Panc1 (cell line): ENCODE data around the gene LONP2. TPM values are rescaled to one million over a fixed set of nuclear protein-coding genes. Genes with fewer than 3 reads are reported as not detected.

Experiments
- ATAC-seq: fragments of 200-7000 bp; cut with Tn5 transposase; 2 replicates; pipeline ENCODE4 v1.9.1; 2020; ENCODE audit warnings: mild to moderate bottlenecking, moderate library complexity
- BruUV-seq: library from RNA; stranded (reverse); fragments of 400-500 nt; replicated peaks from 2 replicates; lab custom pipeline; 2021; lab: Mats Ljungman, UMichigan
- CTCF ChIA-PET: fragments of 300-600 bp; sonication (Branson Sonifier 250); formaldehyde crosslinking; loops from one replicate; lab custom pipeline; 2022; ENCODE audit warnings: antibody characterized with exemption; lab: Charles Lee
- POLR2A ChIA-PET: fragments of 300-600 bp; sonication (Branson Sonifier 250); formaldehyde crosslinking; loops from one replicate; lab custom pipeline; 2022; ENCODE audit warnings: antibody characterized with exemption; lab: Charles Lee
- DNase-seq: peaks from one replicate; pipeline ENCODE4 v3.0.0-alpha.2; 2010; ENCODE audit warnings: low read depth, low spot score
- H3K27ac ChIP-seq: 2 replicates; pipeline ENCODE4 v1.5.1; 2011; ENCODE audit warnings: mild to moderate bottlenecking, low read length, inconsistent platforms
- H3K27me3 ChIP-seq: fragments of 200-500 bp; sonication (Bioruptor generic); 2 replicates; pipeline ENCODE4 v1.6.0; 2014; ENCODE audit warnings: low read length, inconsistent platforms; ENCODE audit not compliant: control insufficient read depth, insufficient read depth
- H3K36me3 ChIP-seq: fragments of 200-500 bp; sonication (Bioruptor generic); 2 replicates; pipeline ENCODE4 v1.5.1; 2014; ENCODE audit warnings: inconsistent platforms, mild to moderate bottlenecking, low read length, moderate library complexity; ENCODE audit not compliant: control insufficient read depth, insufficient read depth
- H3K4me1 ChIP-seq: 2 replicates; pipeline ENCODE4 v1.5.1; 2011; ENCODE audit warnings: inconsistent platforms, mild to moderate bottlenecking, low read length, moderate library complexity; ENCODE audit not compliant: control insufficient read depth, insufficient read depth
- H3K4me3 ChIP-seq, 2 experiments: 2 replicates each; pipeline ENCODE4 v1.5.1; 2011 to 2012; ENCODE audit warnings: low read depth in 2 of 2, low read length in 2 of 2, mild to moderate bottlenecking in 2 of 2, inconsistent platforms in 1 of 2, moderate library complexity in 1 of 2
- H3K9me3 ChIP-seq: fragments of 200-500 bp; sonication (Bioruptor generic); 2 replicates; pipeline ENCODE4 v1.5.1; 2014; ENCODE audit warnings: low read depth, mild to moderate bottlenecking, inconsistent platforms, low read length, moderate library complexity; ENCODE audit not compliant: control insufficient read depth, insufficient read depth
- POLR2AphosphoS5 ChIP-seq: IDR thresholded peaks from 2 replicates; pipeline ENCODE4 v1.6.1; 2012; ENCODE audit warnings: mild to moderate bottlenecking, low read depth, low read length, moderate library complexity
- REST ChIP-seq, 2 experiments: IDR thresholded peaks; 2 replicates each; pipeline ENCODE4 v1.6.1; 2011 to 2012; ENCODE audit warnings: low read depth in 2 of 2, control low read depth in 1 of 2, low read length in 1 of 2, mild to moderate bottlenecking in 1 of 2, moderate library complexity in 1 of 2; ENCODE audit not compliant: insufficient read depth in 1 of 2
- SIN3A ChIP-seq: IDR thresholded peaks from 2 replicates; pipeline ENCODE4 v1.6.1; 2012; ENCODE audit warnings: low read depth, mild to moderate bottlenecking, low read length, moderate library complexity, borderline replicate concordance; ENCODE audit not compliant: insufficient read depth
- TCF7L2 ChIP-seq: IDR thresholded peaks from 2 replicates; pipeline ENCODE4 v1.6.1; 2011; ENCODE audit warnings: mild to moderate bottlenecking, low read depth, low read length, inconsistent platforms
- in situ Hi-C: cut with HindIII; loops from 2 replicates; pipeline ENCODE4 v1.10.0; 2016; ENCODE audit warnings: low sequenced_read_pairs, low pct_unique_long_range_greater_than_20kb
- intact Hi-C: fragments of 100-400 bp; cut with micrococcal nuclease; formaldehyde crosslinking; loops from one replicate; pipeline ENCODE4 v1.10.0; 2022; ENCODE audit not compliant: unreplicated experiment
- total RNA-seq: library from RNA; stranded (reverse); gene quantifications from one replicate; pipeline ENCODE4 v1.2.1, GENCODE V29; 2021; ENCODE audit not compliant: unreplicated experiment
- TF ChIP-seq, protein P1 (sequence below): fragments of 450-650 bp; IDR thresholded peaks from 2 replicates; pipeline ENCODE4 v1.5.1; 2017; ENCODE audit warnings: mild to moderate bottlenecking

The LONP2 gene
- total RNA-seq, 1 experiment from 2014 or later: 22.9 TPM

DNA sequence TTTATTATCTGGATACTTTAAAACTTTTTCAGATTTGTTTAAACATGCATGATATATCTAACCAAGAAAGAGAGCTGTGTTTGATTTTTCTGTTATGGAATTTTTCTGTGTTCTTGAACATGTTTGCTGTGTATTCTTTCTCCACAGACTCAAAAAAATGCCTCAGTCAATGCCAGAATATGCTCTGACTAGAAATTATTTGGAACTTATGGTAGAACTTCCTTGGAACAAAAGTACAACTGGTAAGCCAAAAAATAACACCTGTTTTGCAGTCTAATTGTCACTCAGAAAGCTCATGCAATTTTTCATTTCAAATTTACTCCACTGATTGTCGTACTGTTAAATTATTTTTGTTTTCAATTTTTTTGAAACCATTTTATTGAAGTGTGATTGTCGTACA, 18.5 kb downstream of the LONP2 start:
- no peaks in the 10 kb centered on the region for H3K27me3 ChIP-seq
- H3K4me3 ChIP-seq: no peak overlapping the region
- H3K4me1 ChIP-seq: no peaks in the 10 kb centered on the region
- H3K9me3 ChIP-seq: no peaks in the 10 kb centered on the region
- ATAC-seq: no peak
- intact Hi-C loops: no loop called here
- no peak overlapping the region for H3K27ac ChIP-seq
- in situ Hi-C loops: no loop called here
- no peak for DNase-seq
- BruUV-seq: no TSS peak
- peaks cover 19% of the 10 kb centered on the region for H3K36me3 ChIP-seq
- CTCF ChIA-PET: no interaction called here
- TF ChIP-seq REST (IDR thresholded peaks at IDR 0.05; ENCODE audit: insufficient read depth in 1 of 2, low read depth in 2 of 2, low read length in 1 of 2) (no peak), SIN3A (no peak), POLR2AphosphoS5 (no peak), TCF7L2 (no peak)
- TF ChIP-seq, protein P1, sequence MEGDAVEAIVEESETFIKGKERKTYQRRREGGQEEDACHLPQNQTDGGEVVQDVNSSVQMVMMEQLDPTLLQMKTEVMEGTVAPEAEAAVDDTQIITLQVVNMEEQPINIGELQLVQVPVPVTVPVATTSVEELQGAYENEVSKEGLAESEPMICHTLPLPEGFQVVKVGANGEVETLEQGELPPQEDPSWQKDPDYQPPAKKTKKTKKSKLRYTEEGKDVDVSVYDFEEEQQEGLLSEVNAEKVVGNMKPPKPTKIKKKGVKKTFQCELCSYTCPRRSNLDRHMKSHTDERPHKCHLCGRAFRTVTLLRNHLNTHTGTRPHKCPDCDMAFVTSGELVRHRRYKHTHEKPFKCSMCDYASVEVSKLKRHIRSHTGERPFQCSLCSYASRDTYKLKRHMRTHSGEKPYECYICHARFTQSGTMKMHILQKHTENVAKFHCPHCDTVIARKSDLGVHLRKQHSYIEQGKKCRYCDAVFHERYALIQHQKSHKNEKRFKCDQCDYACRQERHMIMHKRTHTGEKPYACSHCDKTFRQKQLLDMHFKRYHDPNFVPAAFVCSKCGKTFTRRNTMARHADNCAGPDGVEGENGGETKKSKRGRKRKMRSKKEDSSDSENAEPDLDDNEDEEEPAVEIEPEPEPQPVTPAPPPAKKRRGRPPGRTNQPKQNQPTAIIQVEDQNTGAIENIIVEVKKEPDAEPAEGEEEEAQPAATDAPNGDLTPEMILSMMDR: no peak
- POLR2A ChIA-PET: no interaction called here

GRCh38 chr16:48269011-48269410, 24.9 kb downstream of the LONP2 start:
- CTCF ChIA-PET: no interaction called here
- Histone ChIP-seq H3K27me3 (no peaks in the 10 kb centered on the region), H3K27ac (no peak overlapping the region), H3K4me3 (no peak overlapping the region), H3K9me3 (no peaks in the 10 kb centered on the region), H3K36me3 (peaks cover 8% of the 10 kb centered on the region), H3K4me1 (no peaks in the 10 kb centered on the region)
- in situ Hi-C loops: no loop called here
- no peak for DNase-seq
- TF ChIP-seq POLR2AphosphoS5 (no peak), TCF7L2 (no peak), SIN3A (no peak), REST (IDR thresholded peaks at IDR 0.05; ENCODE audit: insufficient read depth in 1 of 2, low read depth in 2 of 2, low read length in 1 of 2) (no peak)
- TF ChIP-seq, protein P1: no peak
- POLR2A ChIA-PET: no interaction called here
- no peak for ATAC-seq
- no TSS peak for BruUV-seq
- intact Hi-C loops: no loop called here
